GM19328 (cell line): Measurements from ENCODE around the gene SLC26A11.
A peak's percentile ranks its signal among the peaks of the same experiment; 100 is the strongest.
"Not testable (repeated sequence)": the region's sequence is repeated elsewhere in the genome, so short reads cannot be mapped to it uniquely, and the experiment has no call there.

Source experiments
- ATAC-seq: cut with Tn5 transposase; IDR thresholded peaks from one replicate; pipeline ENCODE4 v1.9.1; 2021; ENCODE audit warnings: mild to moderate bottlenecking, moderate library complexity; ENCODE audit not compliant: unreplicated experiment

Gene SLC26A11

GRCh38 chr17:80260069-80260535 lies 39.9 kb downstream of the SLC26A11 start:
- no peak for ATAC-seq

GRCh38 chr17:80260791-80261158 lies 40.5 kb downstream of the SLC26A11 start, which contains the start of gene RNF213:
Gene RNF213 (plus strand): TSS chr17:80260852. CDS start chr17:80263682, 2,830 bp downstream.
- no peak for ATAC-seq

GRCh38 chr17:80261159-80261894 lies 41.1 kb downstream of the SLC26A11 start:
- no peak for ATAC-seq

- no peak for ATAC-seq
Observed at GRCh38 chr17:80261895-80262279, 41.7 kb downstream of the SLC26A11 start.

GRCh38 chr17:80262291-80262690 lies 42.1 kb downstream of the SLC26A11 start:
- ATAC-seq: no peak

GRCh38 chr17:80262775-80263244 lies 42.6 kb downstream of the SLC26A11 start:
- no peak for ATAC-seq

GRCh38 chr17:80263253-80264204 lies 43.3 kb downstream of the SLC26A11 start:
- peak; percentile 39 for ATAC-seq

GRCh38 chr17:80264205-80265075 lies 44.2 kb downstream of the SLC26A11 start:
- no peak for ATAC-seq

- ATAC-seq: no peak
Observed at GRCh38 chr17:80265205-80266068, 45.2 kb downstream of the SLC26A11 start.

GRCh38 chr17:80267391-80267790 lies 47.2 kb downstream of the SLC26A11 start:
- no peak for ATAC-seq

GRCh38 chr17:80268427-80268826 lies 48.2 kb downstream of the SLC26A11 start:
- ATAC-seq: no peak

- ATAC-seq: no peak
Observed at GRCh38 chr17:80269405-80269807, 49.2 kb downstream of the SLC26A11 start.

- no peak for ATAC-seq
Observed at GRCh38 chr17:80270104-80270503, 49.9 kb downstream of the SLC26A11 start.

GRCh38 chr17:80270836-80271235 lies 50.6 kb downstream of the SLC26A11 start:
- ATAC-seq: no peak

- ATAC-seq: no peak
Observed at GRCh38 chr17:80272366-80272765, 52.1 kb downstream of the SLC26A11 start.

GRCh38 chr17:80274331-80274730 lies 54.1 kb downstream of the SLC26A11 start:
- no peak for ATAC-seq

- no peak for ATAC-seq
Observed at GRCh38 chr17:80274871-80275449, 54.7 kb downstream of the SLC26A11 start.

- not testable (repeated sequence) for ATAC-seq
Observed at GRCh38 chr17:80275857-80276256, 55.6 kb downstream of the SLC26A11 start.
